Smooth muscle cell (in vitro differentiated cells): ENCODE data around the gene PPP1R27. TPM values are rescaled to one million over a fixed set of nuclear protein-coding genes. Genes with fewer than 3 reads are reported as not detected.

ENCODE experiments used
- DNase-seq: peaks from one replicate; lab custom pipeline; 2025; ENCODE audit not compliant: unreplicated experiment; lab: John Stamatoyannopoulos, UW
- H2AFZ ChIP-seq: fragments of 200-600 bp; sonication (generic); 2 replicates; pipeline ENCODE4 v1.6.0; 2016; ENCODE audit warnings: antibody characterized with exemption, low read depth, mild to moderate bottlenecking
- H3F3A ChIP-seq: fragments of 200-600 bp; sonication (generic); 2 replicates; pipeline ENCODE4 v1.6.0; 2017; ENCODE audit warnings: antibody characterized with exemption, low read depth
- H3K27ac ChIP-seq: fragments of 200-600 bp; sonication (generic); 2 replicates; pipeline ENCODE4 v1.5.1; 2016; ENCODE audit warnings: low read depth, mild to moderate bottlenecking
- H3K27me3 ChIP-seq: fragments of 200-600 bp; sonication (generic); 2 replicates; pipeline ENCODE4 v1.6.1; 2016; ENCODE audit warnings: low read depth, mild to moderate bottlenecking
- H3K36me3 ChIP-seq: fragments of 200-600 bp; sonication (generic); 2 replicates; pipeline ENCODE4 v1.5.1; 2016; ENCODE audit warnings: low read depth
- H3K4me1 ChIP-seq: fragments of 200-600 bp; sonication (generic); 2 replicates; pipeline ENCODE4 v1.5.1; 2016; ENCODE audit warnings: low read depth
- H3K4me2 ChIP-seq: fragments of 200-600 bp; sonication (generic); 2 replicates; pipeline ENCODE4 v1.6.0; 2016; ENCODE audit warnings: mild to moderate bottlenecking
- H3K4me3 ChIP-seq: fragments of 200-600 bp; sonication (generic); 2 replicates; pipeline ENCODE4 v1.5.1; 2016; ENCODE audit warnings: mild to moderate bottlenecking
- H3K79me2 ChIP-seq: fragments of 200-600 bp; sonication (generic); 2 replicates; pipeline ENCODE4 v1.6.0; 2016; ENCODE audit warnings: low read depth, mild to moderate bottlenecking
- H3K9ac ChIP-seq: fragments of 200-600 bp; sonication (generic); 2 replicates; pipeline ENCODE4 v1.6.0; 2016; ENCODE audit warnings: low read depth
- H3K9me3 ChIP-seq: fragments of 200-600 bp; sonication (generic); replicated peaks from 2 replicates; pipeline ENCODE4 v1.5.1; 2016; ENCODE audit warnings: low read depth
- H4K20me1 ChIP-seq: fragments of 200-600 bp; sonication (generic); 2 replicates; pipeline ENCODE4 v1.6.0; 2016; ENCODE audit warnings: low read depth
- CTCF ChIP-seq: fragments of 200-600 bp; sonication (generic); IDR thresholded peaks from 2 replicates; pipeline ENCODE4 v1.5.1; 2017; ENCODE audit warnings: borderline replicate concordance, mild to moderate bottlenecking, antibody characterized with exemption; ENCODE audit not compliant: insufficient read depth, poor library complexity, severe bottlenecking
- WGBS: methylation state at CpG from one replicate; pipeline ENCODE4 v1.1.7; 2016; ENCODE audit warnings: low lambda C conversion rate; 5-methylcytosine and 5-hydroxymethylcytosine counted together
- polyA plus RNA-seq: library from polyadenylated mRNA; unstranded; fragments of >200 nt; fragmentation: Nextera tagmentation; extraction: Ambion mirVana; gene quantifications from 2 replicates; pipeline ENCODE4 v1.2.1, GENCODE V29; 2016
- total RNA-seq: library from RNA; depleted of rRNA; stranded (reverse); fragments of >200 nt; gene quantifications from 2 replicates; pipeline ENCODE4 v1.2.3, GENCODE V29; 2014

The PPP1R27 gene
- total and polyA plus RNA-seq, 2 experiments from 2014 or later, result 0.79 to 3.1 TPM

GRCh38 chr17:81804559-81805399 is 30.1 kb downstream of the PPP1R27 start:
- H3K27me3 ChIP-seq, result peaks cover 80% of the 10 kb centered on the region

GRCh38 chr17:81803728-81804558 is 30.9 kb downstream of the PPP1R27 start, which contains the start of gene GCGR:
Gene GCGR (plus strand): TSS chr17:81804150. CDS start chr17:81809019, 4,869 bp downstream.
- Histone ChIP-seq H3K27me3 (peaks cover 80% of the 10 kb centered on the region), H3K27ac (no peak within 1 kb of the TSS), H3K9ac (no peak within 1 kb of the TSS), H4K20me1 (no peaks in the 10 kb centered on the region), H3K79me2 (no peaks in the 10 kb centered on the region), H3K4me2 (peak within 1 kb of the TSS; percentile 67), H3K36me3 (no peaks in the 10 kb centered on the region), H3K9me3 (no peaks in the 10 kb centered on the region), H3K4me1 (peaks cover 3% of the 10 kb centered on the region), H2AFZ (no peak within 1 kb of the TSS), H3F3A (no peaks in the 10 kb centered on the region), H3K4me3 (peak within 1 kb of the TSS; percentile 26)
- WGBS, result 10% methylated on average over 26 of the region's 110 CpGs
- DNase-seq, result no peak
- no peak for TF ChIP-seq CTCF

More at GRCh38 chr17:81804559-81805399, 30.1 kb downstream of the PPP1R27 start:
- Histone ChIP-seq H3K9ac (no peak overlapping the region), H3K4me2 (peak overlapping the region; percentile 67), H3K27ac (no peak overlapping the region), H3F3A (no peaks in the 10 kb centered on the region), H4K20me1 (no peaks in the 10 kb centered on the region), H2AFZ (no peak overlapping the region), H3K4me1 (peaks cover 3% of the 10 kb centered on the region), H3K79me2 (no peaks in the 10 kb centered on the region), H3K9me3 (no peaks in the 10 kb centered on the region), H3K36me3 (no peaks in the 10 kb centered on the region), H3K4me3 (no peak overlapping the region)
- no peak for DNase-seq
- 32% methylated on average over 38 of the region's 65 CpGs for WGBS
- TF ChIP-seq CTCF, result no peak

- WGBS, result 47% methylated on average over 24 of the region's 26 CpGs
- no peaks in the 10 kb centered on the region for H4K20me1 ChIP-seq
- no peak overlapping the region for H3K9ac ChIP-seq
- H2AFZ ChIP-seq, result no peak overlapping the region
- H3K4me3 ChIP-seq, result no peak overlapping the region
- no peak overlapping the region for H3K27ac ChIP-seq
- H3K4me2 ChIP-seq, result no peak overlapping the region
- TF ChIP-seq CTCF, result no peak
- no peak for DNase-seq
- H3K79me2 ChIP-seq, result no peaks in the 10 kb centered on the region
- peaks cover 3% of the 10 kb centered on the region for H3K4me1 ChIP-seq
- no peaks in the 10 kb centered on the region for H3F3A ChIP-seq
- H3K36me3 ChIP-seq, result no peaks in the 10 kb centered on the region
- no peaks in the 10 kb centered on the region for H3K9me3 ChIP-seq
- peaks cover 78% of the 10 kb centered on the region for H3K27me3 ChIP-seq
Measured at GRCh38 chr17:81802856-81803643, 31.8 kb downstream of the PPP1R27 start.
